CD8-positive, alpha-beta memory T cell (primary cell): ENCODE measurements around the gene FSTL5. TPM values are rescaled to one million over a fixed set of nuclear protein-coding genes. Genes with fewer than 3 reads are reported as not detected.

ENCODE experiments used
- CTCF ChIA-PET: fragments of 350-600 bp; sonication (Branson Sonifier 250); formaldehyde crosslinking; loops from one replicate; lab custom pipeline; 2021; ENCODE audit warnings: antibody characterized with exemption; lab: Charles Lee
- POLR2A ChIA-PET: fragments of 350-600 bp; sonication (Branson Sonifier 250); formaldehyde crosslinking; loops from one replicate; lab custom pipeline; 2021; ENCODE audit warnings: antibody characterized with exemption; lab: Charles Lee
- DNase-seq, 5 donors: peaks; one replicate each; pipeline versions ENCODE4 v3.0.0 to v3.0.0-alpha.2; 2020 to 2022; ENCODE audit warnings: mixed read lengths in 1 of 5
- H3K27ac ChIP-seq: one replicate; pipeline ENCODE4 v1.7.0; 2013; ENCODE audit warnings: low read depth, mild to moderate bottlenecking, low read length, moderate library complexity
- H3K27me3 ChIP-seq: 2 replicates; pipeline ENCODE4 v1.7.0; 2013; ENCODE audit warnings: low read length, mild to moderate bottlenecking; ENCODE audit not compliant: insufficient read depth, poor library complexity, severe bottlenecking
- H3K36me3 ChIP-seq: 2 replicates; pipeline ENCODE4 v1.7.0; 2013; ENCODE audit warnings: mild to moderate bottlenecking, low read length, moderate library complexity; ENCODE audit not compliant: insufficient read depth
- H3K4me1 ChIP-seq: 2 replicates; pipeline ENCODE4 v1.7.0; 2013; ENCODE audit warnings: mild to moderate bottlenecking, low read length, moderate library complexity; ENCODE audit not compliant: insufficient read depth
- H3K4me3 ChIP-seq: 2 replicates; pipeline ENCODE4 v1.7.0; 2013; ENCODE audit warnings: mild to moderate bottlenecking, low read length
- H3K9me3 ChIP-seq: 2 replicates; pipeline ENCODE4 v1.7.0; 2013; ENCODE audit warnings: mild to moderate bottlenecking, low read length
- H3K27ac Mint-ChIP-seq, 8 donors: one replicate each; pipeline ENCODE4 v1.8.0; 2020 to 2021; ENCODE audit warnings: mixed read lengths in 8 of 8, mild to moderate bottlenecking in 6 of 8, inconsistent platforms in 3 of 8, moderate library complexity in 3 of 8
- H3K27me3 Mint-ChIP-seq, 2 donors: one replicate each; pipeline ENCODE4 v1.8.0; 2020 to 2021; ENCODE audit warnings: mixed read lengths in 2 of 2, mild to moderate bottlenecking in 1 of 2, moderate library complexity in 1 of 2
- H3K36me3 Mint-ChIP-seq, 3 donors: one replicate each; pipeline ENCODE4 v1.8.0; 2020 to 2021; ENCODE audit warnings: mixed read lengths in 3 of 3, inconsistent platforms in 1 of 3, mild to moderate bottlenecking in 1 of 3
- H3K4me1 Mint-ChIP-seq, 3 donors: one replicate each; pipeline ENCODE4 v1.8.0; 2020 to 2021; ENCODE audit warnings: mixed read lengths in 3 of 3, inconsistent platforms in 1 of 3, mild to moderate bottlenecking in 1 of 3
- H3K4me3 Mint-ChIP-seq, 7 donors: one replicate each; pipeline ENCODE4 v1.8.0; 2020 to 2021; ENCODE audit warnings: mixed read lengths in 7 of 7, mild to moderate bottlenecking in 6 of 7, moderate library complexity in 4 of 7, inconsistent platforms in 2 of 7
- H3K9me3 Mint-ChIP-seq, 5 donors: one replicate each; pipeline ENCODE4 v1.8.0; 2020 to 2022; ENCODE audit warnings: mixed read lengths in 5 of 5, mild to moderate bottlenecking in 3 of 5, moderate library complexity in 2 of 5, inconsistent platforms in 1 of 5
- polyA plus RNA-seq: library from polyadenylated mRNA; unstranded; fragments of 300-500 nt; fragmentation: Illumina TruSeq; gene quantifications from one replicate; pipeline ENCODE4 v1.2.3, GENCODE V29; 2021
- total RNA-seq, 2 experiments: library from RNA; stranded (reverse); gene quantifications; one replicate each; pipeline ENCODE4 v1.2.3, GENCODE V29; 2021

FSTL5 gene
- total and polyA plus RNA-seq, 3 experiments from 2014 or later = not detected

DNA sequence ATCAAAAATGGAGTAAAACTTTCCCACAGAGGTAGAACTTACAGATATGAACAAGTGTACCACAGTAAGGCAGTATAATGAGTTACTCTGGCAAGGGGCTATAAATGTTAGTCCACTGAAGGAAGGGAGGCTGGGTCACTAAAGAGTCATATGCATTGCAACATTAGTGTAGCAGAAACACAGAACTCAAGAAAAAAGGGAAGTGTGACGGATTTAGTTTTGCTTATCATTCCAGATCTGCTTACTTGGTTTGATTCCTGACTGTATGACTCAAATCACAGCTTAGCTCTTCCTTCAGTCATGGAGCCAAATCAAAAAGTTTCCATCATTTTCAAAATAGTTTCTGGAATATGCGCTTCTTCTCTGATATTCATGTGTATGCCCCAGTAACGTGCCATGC, 148.7 kb downstream of the FSTL5 start:
- Histone ChIP-seq H3K4me3 (no peak overlapping the region), H3K27me3 (no peaks in the 10 kb centered on the region), H3K9me3 (no peaks in the 10 kb centered on the region), H3K4me1 (no peaks in the 10 kb centered on the region), H3K27ac (no peak overlapping the region), H3K36me3 (no peaks in the 10 kb centered on the region)
- ChIA-PET POLR2A (no interaction called here), CTCF (no interaction called here)
- Mint-ChIP-seq H3K4me3 (no peak overlapping the region), H3K27ac (no peak overlapping the region), H3K36me3 (no peaks in the 10 kb centered on the region), H3K9me3 (peaks cover 0 to 15% (median 5%) of the 10 kb centered on the region in 5 donors), H3K4me1 (no peaks in the 10 kb centered on the region), H3K27me3 (no peaks in the 10 kb centered on the region)
- no peak for DNase-seq

DNA sequence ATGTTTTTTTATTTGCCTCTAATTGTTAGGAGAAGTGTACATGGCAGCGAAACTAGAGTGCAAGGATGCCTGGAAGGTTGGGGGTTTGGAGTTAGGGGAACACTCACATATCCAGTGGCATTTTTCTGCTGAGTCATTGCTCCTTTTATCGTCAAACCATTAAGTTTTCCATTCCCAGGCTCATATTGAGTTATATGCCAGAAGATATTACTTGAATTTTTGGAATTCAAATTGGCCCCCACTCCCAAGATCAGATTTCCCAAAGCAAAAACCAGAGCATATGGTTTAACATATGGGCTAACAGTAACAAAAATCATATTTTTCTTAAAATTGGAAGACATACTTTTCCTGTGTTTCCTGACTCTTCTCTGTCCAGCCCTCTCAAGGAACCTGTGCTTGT, 152.7 kb downstream of the FSTL5 start:
- peaks cover 3 to 15% (median 8%) of the 10 kb centered on the region in 5 donors for H3K9me3 Mint-ChIP-seq
- POLR2A ChIA-PET = no interaction called here

GRCh38 chr4:162010362-162010761, 153.4 kb downstream of the FSTL5 start:
- no peak for DNase-seq
- CTCF ChIA-PET = no interaction called here

More for the DNA sequence above, 152.7 kb downstream of the FSTL5 start:
- Histone ChIP-seq H3K36me3 (no peaks in the 10 kb centered on the region), H3K4me3 (no peak overlapping the region), H3K27me3 (no peaks in the 10 kb centered on the region), H3K27ac (no peak overlapping the region), H3K4me1 (no peaks in the 10 kb centered on the region), H3K9me3 (no peaks in the 10 kb centered on the region)
- H3K4me3 Mint-ChIP-seq = no peak overlapping the region
- DNase-seq = no peak
- CTCF ChIA-PET = no interaction called here
- no peak overlapping the region for H3K27ac Mint-ChIP-seq
- H3K4me1 Mint-ChIP-seq = no peaks in the 10 kb centered on the region
- H3K36me3 Mint-ChIP-seq = no peaks in the 10 kb centered on the region
- H3K27me3 Mint-ChIP-seq = no peaks in the 10 kb centered on the region

DNA sequence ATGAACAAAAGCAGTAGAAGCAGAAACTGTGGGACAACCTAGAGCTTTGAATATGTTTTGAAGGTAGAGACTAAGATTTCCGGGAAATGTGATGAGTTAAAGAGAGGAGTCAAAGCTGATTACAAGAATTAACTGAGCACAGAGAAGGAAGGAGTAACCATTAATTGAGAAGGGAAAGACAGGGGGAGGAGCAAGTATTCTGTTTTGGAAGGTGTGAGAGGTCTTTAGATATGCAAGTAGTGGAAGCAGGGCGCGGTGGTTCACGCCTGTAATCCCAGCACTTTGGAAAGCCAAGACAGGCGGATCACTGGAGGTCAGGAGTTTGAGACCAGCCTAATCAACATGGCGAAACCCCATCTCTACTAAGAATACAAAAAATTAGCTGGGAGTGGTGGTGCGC, 171.5 kb downstream of the FSTL5 start:
- POLR2A ChIA-PET = no interaction called here

More at GRCh38 chr4:162010362-162010761, 153.4 kb downstream of the FSTL5 start:
- no peak overlapping the region for H3K27ac Mint-ChIP-seq
- no peaks in the 10 kb centered on the region for H3K27me3 Mint-ChIP-seq
- peaks cover 3 to 10% (median 8%) of the 10 kb centered on the region in 5 donors for H3K9me3 Mint-ChIP-seq
- no peaks in the 10 kb centered on the region for H3K4me1 Mint-ChIP-seq
- POLR2A ChIA-PET = no interaction called here
- Histone ChIP-seq H3K4me3 (no peak overlapping the region), H3K27ac (no peak overlapping the region), H3K4me1 (no peaks in the 10 kb centered on the region), H3K9me3 (no peaks in the 10 kb centered on the region), H3K27me3 (no peaks in the 10 kb centered on the region), H3K36me3 (no peaks in the 10 kb centered on the region)
- H3K36me3 Mint-ChIP-seq = no peaks in the 10 kb centered on the region
- H3K4me3 Mint-ChIP-seq = no peak overlapping the region

GRCh38 chr4:161991811-161992210, 172.0 kb downstream of the FSTL5 start:
- no peak overlapping the region for H3K4me3 Mint-ChIP-seq
- DNase-seq = no peak
- ChIA-PET POLR2A (no interaction called here), CTCF (no interaction called here)
- Histone ChIP-seq H3K36me3 (no peaks in the 10 kb centered on the region), H3K27me3 (no peaks in the 10 kb centered on the region), H3K4me3 (no peak overlapping the region), H3K4me1 (no peaks in the 10 kb centered on the region), H3K27ac (no peak overlapping the region), H3K9me3 (no peaks in the 10 kb centered on the region)
- H3K27me3 Mint-ChIP-seq = peaks cover 0 to 2% of the 10 kb centered on the region in 2 donors
- peaks cover 0 to 1% (median 0%) of the 10 kb centered on the region in 3 donors for H3K36me3 Mint-ChIP-seq
- H3K27ac Mint-ChIP-seq = peak overlapping the region in 1 of 8 donors; percentile 42
- H3K4me1 Mint-ChIP-seq = no peaks in the 10 kb centered on the region
- peaks cover 0 to 28% (median 16%) of the 10 kb centered on the region in 5 donors for H3K9me3 Mint-ChIP-seq

More for the DNA sequence above, 171.5 kb downstream of the FSTL5 start:
- Histone ChIP-seq H3K4me1 (no peaks in the 10 kb centered on the region), H3K4me3 (no peak overlapping the region), H3K9me3 (no peaks in the 10 kb centered on the region), H3K36me3 (no peaks in the 10 kb centered on the region), H3K27ac (no peak overlapping the region), H3K27me3 (no peaks in the 10 kb centered on the region)
- Mint-ChIP-seq H3K27me3 (peaks cover 0 to 2% of the 10 kb centered on the region in 2 donors), H3K27ac (no peak overlapping the region), H3K36me3 (peaks cover 0 to 1% (median 0%) of the 10 kb centered on the region in 3 donors), H3K4me3 (no peak overlapping the region), H3K9me3 (peaks cover 0 to 29% (median 16%) of the 10 kb centered on the region in 5 donors), H3K4me1 (no peaks in the 10 kb centered on the region)
- CTCF ChIA-PET = no interaction called here
- DNase-seq = no peak

- H3K9me3 ChIP-seq = no peaks in the 10 kb centered on the region
- peaks cover 0 to 24% (median 14%) of the 10 kb centered on the region in 5 donors for H3K9me3 Mint-ChIP-seq
- ChIA-PET CTCF (no interaction called here), POLR2A (no interaction called here)
- peaks cover 0 to 2% of the 10 kb centered on the region in 2 donors for H3K27me3 Mint-ChIP-seq
- H3K36me3 Mint-ChIP-seq = peaks cover 0 to 1% (median 0%) of the 10 kb centered on the region in 3 donors
- H3K27me3 ChIP-seq = no peaks in the 10 kb centered on the region
- H3K27ac Mint-ChIP-seq = no peak overlapping the region
- no peak overlapping the region for H3K27ac ChIP-seq
- no peak for DNase-seq
- no peaks in the 10 kb centered on the region for H3K4me1 ChIP-seq
- H3K4me1 Mint-ChIP-seq = no peaks in the 10 kb centered on the region
- H3K4me3 ChIP-seq = no peak overlapping the region
- H3K36me3 ChIP-seq = no peaks in the 10 kb centered on the region
- H3K4me3 Mint-ChIP-seq = no peak overlapping the region
Measured at GRCh38 chr4:161990721-161991120, 173.1 kb downstream of the FSTL5 start.

- peaks cover 0 to 1% (median 0%) of the 10 kb centered on the region in 3 donors for H3K36me3 Mint-ChIP-seq
- H3K27ac Mint-ChIP-seq = no peak overlapping the region
- no peak overlapping the region for H3K27ac ChIP-seq
- ChIA-PET CTCF (no interaction called here), POLR2A (no interaction called here)
- H3K4me3 Mint-ChIP-seq = no peak overlapping the region
- peaks cover 0 to 4% of the 10 kb centered on the region in 2 donors for H3K27me3 Mint-ChIP-seq
- no peaks in the 10 kb centered on the region for H3K4me1 Mint-ChIP-seq
- no peaks in the 10 kb centered on the region for H3K4me1 ChIP-seq
- H3K4me3 ChIP-seq = no peak overlapping the region
- no peaks in the 10 kb centered on the region for H3K36me3 ChIP-seq
- H3K9me3 ChIP-seq = no peaks in the 10 kb centered on the region
- no peaks in the 10 kb centered on the region for H3K27me3 ChIP-seq
- DNase-seq = no peak
- H3K9me3 Mint-ChIP-seq = peaks cover 0 to 19% (median 14%) of the 10 kb centered on the region in 5 donors
Measured at GRCh38 chr4:161988946-161989345, 174.9 kb downstream of the FSTL5 start.

GRCh38 chr4:161987611-161988010, 176.2 kb downstream of the FSTL5 start:
- H3K4me1 Mint-ChIP-seq = no peaks in the 10 kb centered on the region
- H3K27me3 ChIP-seq = no peaks in the 10 kb centered on the region
- H3K27ac ChIP-seq = no peak overlapping the region
- no peak overlapping the region for H3K27ac Mint-ChIP-seq
- peaks cover 0 to 4% of the 10 kb centered on the region in 2 donors for H3K27me3 Mint-ChIP-seq
- no peak overlapping the region for H3K4me3 Mint-ChIP-seq
- no peaks in the 10 kb centered on the region for H3K9me3 ChIP-seq
- POLR2A ChIA-PET = no interaction called here
- CTCF ChIA-PET = no interaction called here
- peaks cover 0 to 1% (median 0%) of the 10 kb centered on the region in 3 donors for H3K36me3 Mint-ChIP-seq
- H3K36me3 ChIP-seq = no peaks in the 10 kb centered on the region
- DNase-seq = no peak
- no peak overlapping the region for H3K4me3 ChIP-seq
- peaks cover 2 to 15% (median 14%) of the 10 kb centered on the region in 5 donors for H3K9me3 Mint-ChIP-seq
- no peaks in the 10 kb centered on the region for H3K4me1 ChIP-seq
